ENCODE results near the gene C17orf75. TPM values are rescaled to one million over a fixed set of nuclear protein-coding genes. Genes with fewer than 3 reads are reported as not detected.

The C17orf75 gene
- total RNA-seq, 2 experiments from 2014 or later, result 30.8 to 32.7 TPM

GRCh38 chr17:32311028-32311536 is 30.9 kb downstream of the C17orf75 start:
- intact Hi-C loops (cut with micrococcal nuclease), result no loop called here
- no peaks in the 10 kb centered on the region for H3K36me3 Mint-ChIP-seq (ENCODE audit: low read depth)
- DNase-seq (no peak), ATAC-seq (no peak)
- TF ChIP-seq CTCF (IDR thresholded peaks at IDR 0.05), result no peak
- peaks cover 9% of the 10 kb centered on the region for H3K27me3 Mint-ChIP-seq
- H3K4me1 Mint-ChIP-seq (ENCODE audit: low read depth), result no peaks in the 10 kb centered on the region
- CTCF ChIA-PET, result interaction anchor here (1.0 to 1.6 kb wide), 2 partner anchors 9 to 58 kb away, joined by 4 to 8 read pairs; no protein-coding TSS in a partner anchor
- no peak overlapping the region for H3K27ac Mint-ChIP-seq
- POLR2A ChIA-PET, result no interaction called here
- H3K9me3 Mint-ChIP-seq, result no peaks in the 10 kb centered on the region
- H3K4me3 Mint-ChIP-seq, result no peak overlapping the region

GRCh38 chr17:32307658-32308057 is 34.3 kb downstream of the C17orf75 start:
- no peak overlapping the region for H3K27ac Mint-ChIP-seq
- ChIA-PET CTCF (no interaction called here), POLR2A (no interaction called here)
- no peaks in the 10 kb centered on the region for H3K36me3 Mint-ChIP-seq (ENCODE audit: low read depth)
- no peak for ATAC-seq
- H3K9me3 Mint-ChIP-seq, result no peaks in the 10 kb centered on the region
- H3K4me3 Mint-ChIP-seq, result no peak overlapping the region
- no peak for TF ChIP-seq CTCF (IDR thresholded peaks at IDR 0.05)
- H3K4me1 Mint-ChIP-seq (ENCODE audit: low read depth), result no peaks in the 10 kb centered on the region
- H3K27me3 Mint-ChIP-seq, result peaks cover 2% of the 10 kb centered on the region
- intact Hi-C loops (cut with micrococcal nuclease), result no loop called here
- DNase-seq, result no peak

GRCh38 chr17:32305049-32305448 is 36.9 kb downstream of the C17orf75 start:
- ChIA-PET CTCF (no interaction called here), POLR2A (no interaction called here)
- H3K36me3 Mint-ChIP-seq (ENCODE audit: low read depth), result no peaks in the 10 kb centered on the region
- intact Hi-C loops (cut with micrococcal nuclease), result no loop called here
- peaks cover 2% of the 10 kb centered on the region for H3K27me3 Mint-ChIP-seq
- H3K9me3 Mint-ChIP-seq, result no peaks in the 10 kb centered on the region
- no peak overlapping the region for H3K27ac Mint-ChIP-seq
- DNase-seq (no peak), ATAC-seq (no peak)
- H3K4me3 Mint-ChIP-seq, result no peak overlapping the region
- H3K4me1 Mint-ChIP-seq (ENCODE audit: low read depth), result no peaks in the 10 kb centered on the region
- no peak for TF ChIP-seq CTCF (IDR thresholded peaks at IDR 0.05)

- ATAC-seq (no peak), DNase-seq (no peak)
- Mint-ChIP-seq H3K4me3 (no peak overlapping the region), H3K4me1 (ENCODE audit: low read depth) (no peaks in the 10 kb centered on the region), H3K27ac (no peak overlapping the region), H3K9me3 (no peaks in the 10 kb centered on the region), H3K36me3 (ENCODE audit: low read depth) (no peaks in the 10 kb centered on the region), H3K27me3 (no peaks in the 10 kb centered on the region)
- POLR2A ChIA-PET, result no interaction called here
- no peak for TF ChIP-seq CTCF (IDR thresholded peaks at IDR 0.05)
- CTCF ChIA-PET, result no interaction called here
- intact Hi-C loops (cut with micrococcal nuclease), result no loop called here
Measured at GRCh38 chr17:32303781-32304288, 38.1 kb downstream of the C17orf75 start.

GRCh38 chr17:32302860-32303649 is 38.9 kb downstream of the C17orf75 start:
- no peak overlapping the region for H3K27ac Mint-ChIP-seq
- no peak overlapping the region for H3K4me3 Mint-ChIP-seq
- no peak for DNase-seq
- no peaks in the 10 kb centered on the region for H3K4me1 Mint-ChIP-seq (ENCODE audit: low read depth)
- ChIA-PET CTCF (no interaction called here), POLR2A (no interaction called here)
- intact Hi-C loops (cut with micrococcal nuclease), result no loop called here
- no peak for ATAC-seq
- no peaks in the 10 kb centered on the region for H3K9me3 Mint-ChIP-seq
- TF ChIP-seq CTCF (IDR thresholded peaks at IDR 0.05), result no peak
- no peaks in the 10 kb centered on the region for H3K36me3 Mint-ChIP-seq (ENCODE audit: low read depth)
- no peaks in the 10 kb centered on the region for H3K27me3 Mint-ChIP-seq
